HepG2 (cell line): ENCODE measurements around the gene DSTN. TPM values are rescaled to one million over a fixed set of nuclear protein-coding genes. Genes with fewer than 3 reads are reported as not detected.

Source experiments
- ATF3 ChIP-seq: sonication (generic); formaldehyde crosslinking; IDR thresholded peaks from 2 replicates; pipeline ENCODE4 v1.4.0; 2020; ENCODE audit warnings: missing genetic modification reagents
- ATF5 ChIP-seq: sonication (generic); formaldehyde crosslinking; IDR thresholded peaks from 2 replicates; pipeline ENCODE4 v1.4.0; 2020; ENCODE audit warnings: mild to moderate bottlenecking, low read depth, missing genetic modification reagents
- GLMP ChIP-seq: sonication (generic); formaldehyde crosslinking; IDR thresholded peaks from 2 replicates; pipeline ENCODE4 v1.9.0; 2021; ENCODE audit warnings: missing genetic modification reagents, mild to moderate bottlenecking, borderline replicate concordance
- REL ChIP-seq: sonication (generic); formaldehyde crosslinking; conservative IDR thresholded peaks from 2 replicates; pipeline ENCODE4 v1.8.0; 2022; ENCODE audit warnings: mild to moderate bottlenecking, missing genetic modification reagents, moderate library complexity
- ZBTB10 ChIP-seq: sonication (generic); formaldehyde crosslinking; IDR thresholded peaks from 2 replicates; pipeline ENCODE4 v1.4.0; 2020; ENCODE audit warnings: missing genetic modification reagents, borderline replicate concordance
- ZNF275 ChIP-seq: sonication (generic); formaldehyde crosslinking; IDR thresholded peaks from 2 replicates; pipeline ENCODE4 v1.8.0; 2022; ENCODE audit warnings: missing genetic modification reagents, mild to moderate bottlenecking, inconsistent platforms, borderline replicate concordance
- ZNF318 ChIP-seq: sonication (generic); formaldehyde crosslinking; IDR thresholded peaks from 2 replicates; pipeline ENCODE4 v1.4.0; 2020; ENCODE audit warnings: mild to moderate bottlenecking, missing genetic modification reagents
- ZNF446 ChIP-seq: sonication (generic); formaldehyde crosslinking; IDR thresholded peaks from 2 replicates; pipeline ENCODE4 v1.5.0; 2020; ENCODE audit warnings: mild to moderate bottlenecking, missing genetic modification reagents
- ZNF543 ChIP-seq: sonication (generic); formaldehyde crosslinking; IDR thresholded peaks from 2 replicates; pipeline ENCODE4 v1.4.0; 2020; ENCODE audit warnings: mild to moderate bottlenecking, missing genetic modification reagents
- ZNF607 ChIP-seq: sonication (generic); formaldehyde crosslinking; IDR thresholded peaks from 2 replicates; pipeline ENCODE4 v1.5.1; 2020; ENCODE audit warnings: missing genetic modification reagents, mild to moderate bottlenecking, borderline replicate concordance
- ZNF841 ChIP-seq: sonication (generic); formaldehyde crosslinking; IDR thresholded peaks from 2 replicates; pipeline ENCODE4 v1.8.1; 2023; ENCODE audit warnings: missing genetic modification reagents, borderline replicate concordance
- ZSCAN29 ChIP-seq: sonication (generic); formaldehyde crosslinking; conservative IDR thresholded peaks from 2 replicates; pipeline ENCODE4 v1.4.0; 2020; ENCODE audit warnings: mild to moderate bottlenecking, missing genetic modification reagents
- polyA plus RNA-seq, 8 experiments: library from polyadenylated mRNA; depleted of rRNA in 3 of 8; stranded (reverse) in 7 of 8; unstranded in 1 of 8; fragments of >200 nt; fragmentation: Illumina TruSeq in 4 of 8; extraction: Trizol in 4 of 8; gene quantifications; 2 replicates each; pipeline versions ENCODE4 v1.2.1 to v1.2.3, GENCODE V29; 2011 to 2016; ENCODE audit warnings: low read depth in 4 of 8, missing spikeins in 1 of 8, mixed read lengths in 1 of 8; ENCODE audit not compliant: insufficient read depth in 1 of 8
- total RNA-seq, 5 experiments: library from RNA; depleted of rRNA; stranded (reverse); fragments of >200 nt; fragmentation: Illumina TruSeq; extraction: Trizol; gene quantifications; 2 replicates each; pipeline ENCODE4 v1.2.3, GENCODE V29; 2016; ENCODE audit warnings: low read depth in 1 of 5

DSTN gene
- total and polyA plus RNA-seq, 2 of the 13 experiments (the other 11 are each of a cell fraction or from before 2014, with no cell fraction given) = 27.6 to 106 TPM

- TF ChIP-seq ZNF318 (CRISPR knock-in tag) = no peak; the same call in none of the 2 replicates
- TF ChIP-seq REL (CRISPR knock-in tag) = no peak; the same call in 1 of the 2 replicates
- TF ChIP-seq ZNF543 (CRISPR knock-in tag) = peak; percentile 31; the same call in 1 of the 2 replicates
- TF ChIP-seq ZSCAN29 (CRISPR knock-in tag) = no peak
- TF ChIP-seq ZNF607 (CRISPR knock-in tag) = peak; percentile 92
- no peak for TF ChIP-seq GLMP
- TF ChIP-seq ATF5 (CRISPR knock-in tag) = peak; percentile 1; the same call in 1 of the 2 replicates
- no peak for TF ChIP-seq ATF3 (CRISPR knock-in tag)
- peak; percentile 87; the same call in 1 of the 2 replicates for TF ChIP-seq ZNF275 (CRISPR knock-in tag)
- no peak for TF ChIP-seq ZBTB10 (CRISPR knock-in tag)
- TF ChIP-seq ZNF841 (CRISPR knock-in tag) = no peak
- TF ChIP-seq ZNF446 (CRISPR knock-in tag) = no peak
Measured at GRCh38 chr20:17569616-17570346, at the start of gene DSTN (continued).
